ENCODE measurements around the gene CHRNB2. TPM values are rescaled to one million over a fixed set of nuclear protein-coding genes. Genes with fewer than 3 reads are reported as not detected.

CHRNB2 gene
- 0.12 and 0.46 TPM in 2 replicates for total RNA-seq
- not detected in 2 replicates for polyA plus RNA-seq

GRCh38 chr1:154567386-154568156 lies at the start of gene CHRNB2:
TSS of gene CHRNB2 (plus strand) at chr1:154567778. CDS start at chr1:154568045, 267 bp downstream.
- Histone ChIP-seq H3K27me3 (peaks cover 39% of the 10 kb centered on the region), H3K27ac (no peak within 1 kb of the TSS), H3K4me1 (ENCODE audit: low read depth) (no peaks in the 10 kb centered on the region), H3K36me3 (no peaks in the 10 kb centered on the region), H3K4me3 (no peak within 1 kb of the TSS), H3K9me3 (ENCODE audit: low read depth) (no peaks in the 10 kb centered on the region)
- TF ChIP-seq CTCF (IDR thresholded peaks at IDR 0.05; ENCODE audit: low read depth, low read length) = no peak
- peak; percentile 68 to 90 for DNase-seq (ENCODE audit: low read depth in 1 of 2, low spot score in 1 of 2)

- no peak for DNase-seq (ENCODE audit: low read depth in 1 of 2, low spot score in 1 of 2)
- peaks cover 10% of the 10 kb centered on the region for H3K4me1 ChIP-seq (ENCODE audit: low read depth)
- H3K27me3 ChIP-seq = no peaks in the 10 kb centered on the region
- H3K4me3 ChIP-seq = no peak overlapping the region
- H3K9me3 ChIP-seq (ENCODE audit: low read depth) = no peaks in the 10 kb centered on the region
- H3K36me3 ChIP-seq = no peaks in the 10 kb centered on the region
- no peak overlapping the region for H3K27ac ChIP-seq
- no peak for TF ChIP-seq CTCF (IDR thresholded peaks at IDR 0.05; ENCODE audit: low read depth, low read length)
Observed at GRCh38 chr1:154519591-154519991, 48.0 kb upstream of the CHRNB2 start.

GRCh38 chr1:154520333-154520732 lies 47.2 kb upstream of the CHRNB2 start:
- Histone ChIP-seq H3K9me3 (ENCODE audit: low read depth) (no peaks in the 10 kb centered on the region), H3K27me3 (no peaks in the 10 kb centered on the region), H3K4me3 (no peak overlapping the region), H3K27ac (peak overlapping the region; percentile 55), H3K4me1 (ENCODE audit: low read depth) (peaks cover 10% of the 10 kb centered on the region), H3K36me3 (no peaks in the 10 kb centered on the region)
- no peak for TF ChIP-seq CTCF (IDR thresholded peaks at IDR 0.05; ENCODE audit: low read depth, low read length)
- DNase-seq (ENCODE audit: low read depth in 1 of 2, low spot score in 1 of 2) = peak in 1 of 2 donors; percentile 22

- no peak overlapping the region for H3K27ac ChIP-seq
- no peak for DNase-seq (ENCODE audit: low read depth in 1 of 2, low spot score in 1 of 2)
- no peaks in the 10 kb centered on the region for H3K36me3 ChIP-seq
- no peaks in the 10 kb centered on the region for H3K9me3 ChIP-seq (ENCODE audit: low read depth)
- H3K27me3 ChIP-seq = no peaks in the 10 kb centered on the region
- H3K4me1 ChIP-seq (ENCODE audit: low read depth) = peaks cover 10% of the 10 kb centered on the region
- H3K4me3 ChIP-seq = no peak overlapping the region
- no peak for TF ChIP-seq CTCF (IDR thresholded peaks at IDR 0.05; ENCODE audit: low read depth, low read length)
Observed at GRCh38 chr1:154521695-154522094, 45.9 kb upstream of the CHRNB2 start.

- Histone ChIP-seq H3K4me1 (ENCODE audit: low read depth) (peaks cover 10% of the 10 kb centered on the region), H3K27me3 (no peaks in the 10 kb centered on the region), H3K36me3 (no peaks in the 10 kb centered on the region), H3K27ac (no peak overlapping the region), H3K4me3 (no peak overlapping the region), H3K9me3 (ENCODE audit: low read depth) (no peaks in the 10 kb centered on the region)
- DNase-seq (ENCODE audit: low read depth in 1 of 2, low spot score in 1 of 2) = no peak
- TF ChIP-seq CTCF (IDR thresholded peaks at IDR 0.05; ENCODE audit: low read depth, low read length) = no peak
Observed at GRCh38 chr1:154524881-154525280, 42.7 kb upstream of the CHRNB2 start.
